ENCODE results near the gene ATG4B. TPM values are rescaled to one million over a fixed set of nuclear protein-coding genes. Genes with fewer than 3 reads are reported as not detected.
A peak's percentile ranks its signal among the peaks of the same experiment; 100 is the strongest.

Gene ATG4B
- total and polyA plus RNA-seq, 3 experiments from 2014 or later, result 56.1 to 80.2 (median 79.0) TPM

GRCh38 chr2:241608881-241609280 is 28.6 kb upstream of the ATG4B start:
- Mint-ChIP-seq H3K4me3 (peak overlapping the region; percentile 64 to 89 (median 73)), H3K27ac (peak overlapping the region; percentile 14 to 92 (median 50)), H3K27me3 (no peaks in the 10 kb centered on the region), H3K36me3 (peaks cover 0 to 17% (median 4%) of the 10 kb centered on the region in 3 donors), H3K9me3 (no peaks in the 10 kb centered on the region), H3K4me1 (peaks cover 12 to 21% (median 13%) of the 10 kb centered on the region in 3 donors)
- Histone ChIP-seq H3K4me3 (ENCODE audit: low read length) (no peak overlapping the region), H3K27me3 (ENCODE audit: insufficient read depth, low read length, poor library complexity, severe bottlenecking) (no peaks in the 10 kb centered on the region), H3K27ac (ENCODE audit: low read depth, low read length) (no peak overlapping the region), H3K4me1 (ENCODE audit: insufficient read depth, low read length) (peaks cover 18% of the 10 kb centered on the region), H3K36me3 (ENCODE audit: insufficient read depth, low read length) (peaks cover 7% of the 10 kb centered on the region), H3K9me3 (ENCODE audit: low read length) (no peaks in the 10 kb centered on the region)
- CTCF ChIA-PET, result interaction anchor here (1.1 kb wide), 1 partner anchor 9 kb away, joined by 3 read pairs; no protein-coding TSS in a partner anchor
- POLR2A ChIA-PET, result no interaction called here
- DNase-seq, result no peak

GRCh38 chr2:241609859-241610793 is 27.4 kb upstream of the ATG4B start:
- Histone ChIP-seq H3K4me1 (ENCODE audit: insufficient read depth, low read length) (peaks cover 18% of the 10 kb centered on the region), H3K27me3 (ENCODE audit: insufficient read depth, low read length, poor library complexity, severe bottlenecking) (no peaks in the 10 kb centered on the region), H3K36me3 (ENCODE audit: insufficient read depth, low read length) (peaks cover 7% of the 10 kb centered on the region), H3K9me3 (ENCODE audit: low read length) (no peaks in the 10 kb centered on the region), H3K27ac (ENCODE audit: low read depth, low read length) (peak overlapping the region; percentile 54), H3K4me3 (ENCODE audit: low read length) (peak overlapping the region; percentile 49)
- Mint-ChIP-seq H3K27me3 (no peaks in the 10 kb centered on the region), H3K4me1 (peaks cover 13 to 25% (median 14%) of the 10 kb centered on the region in 3 donors), H3K27ac (peak overlapping the region in 7 of 8 donors; percentile 29 to 89 (median 81)), H3K4me3 (peak overlapping the region; percentile 60 to 74 (median 71)), H3K36me3 (peaks cover 0 to 11% (median 4%) of the 10 kb centered on the region in 3 donors), H3K9me3 (no peaks in the 10 kb centered on the region)
- ChIA-PET CTCF (interaction anchor here (0.6 to 1.1 kb wide), 3 partner anchors 8 to 28 kb away, joined by 3 to 5 read pairs (median 3); no protein-coding TSS in a partner anchor), POLR2A (no interaction called here)
- DNase-seq, result peak; percentile 89 to 94 (median 91)

- Histone ChIP-seq H3K27ac (ENCODE audit: low read depth, low read length) (no peak overlapping the region), H3K9me3 (ENCODE audit: low read length) (no peaks in the 10 kb centered on the region), H3K4me1 (ENCODE audit: insufficient read depth, low read length) (peaks cover 18% of the 10 kb centered on the region), H3K4me3 (ENCODE audit: low read length) (no peak overlapping the region), H3K27me3 (ENCODE audit: insufficient read depth, low read length, poor library complexity, severe bottlenecking) (no peaks in the 10 kb centered on the region), H3K36me3 (ENCODE audit: insufficient read depth, low read length) (peaks cover 3% of the 10 kb centered on the region)
- H3K4me3 Mint-ChIP-seq, result peak overlapping the region in 5 of 7 donors; percentile 37 to 60 (median 50)
- peak overlapping the region in 5 of 8 donors; percentile 76 to 89 (median 79) for H3K27ac Mint-ChIP-seq
- H3K27me3 Mint-ChIP-seq, result no peaks in the 10 kb centered on the region
- ChIA-PET POLR2A (no interaction called here), CTCF (interaction anchor here (1.0 kb wide), 1 partner anchor 27 kb away, joined by 3 read pairs; no protein-coding TSS in a partner anchor)
- H3K9me3 Mint-ChIP-seq, result no peaks in the 10 kb centered on the region
- no peak for DNase-seq
- H3K4me1 Mint-ChIP-seq, result peaks cover 16 to 32% (median 17%) of the 10 kb centered on the region in 3 donors
- H3K36me3 Mint-ChIP-seq, result peaks cover 0 to 10% (median 4%) of the 10 kb centered on the region in 3 donors
Observed at GRCh38 chr2:241611062-241611461, 26.4 kb upstream of the ATG4B start.

- H3K9me3 ChIP-seq (ENCODE audit: low read length), result no peaks in the 10 kb centered on the region
- H3K4me1 Mint-ChIP-seq, result peaks cover 23 to 45% (median 27%) of the 10 kb centered on the region in 3 donors
- no peaks in the 10 kb centered on the region for H3K27me3 Mint-ChIP-seq
- ChIA-PET CTCF (no interaction called here), POLR2A (interaction anchor here (0.7 kb wide), 1 partner anchor 844 kb away, joined by 4 read pairs; no protein-coding TSS in a partner anchor)
- peak overlapping the region in 1 of 7 donors; percentile 8 for H3K4me3 Mint-ChIP-seq
- H3K36me3 Mint-ChIP-seq, result peaks cover 0 to 5% (median 2%) of the 10 kb centered on the region in 3 donors
- H3K36me3 ChIP-seq (ENCODE audit: insufficient read depth, low read length), result no peaks in the 10 kb centered on the region
- no peak overlapping the region for H3K27ac ChIP-seq (ENCODE audit: low read depth, low read length)
- no peak for DNase-seq
- H3K27me3 ChIP-seq (ENCODE audit: insufficient read depth, low read length, poor library complexity, severe bottlenecking), result no peaks in the 10 kb centered on the region
- peaks cover 25% of the 10 kb centered on the region for H3K4me1 ChIP-seq (ENCODE audit: insufficient read depth, low read length)
- H3K27ac Mint-ChIP-seq, result peak overlapping the region in 6 of 8 donors; percentile 19 to 96 (median 59)
- H3K9me3 Mint-ChIP-seq, result no peaks in the 10 kb centered on the region
- no peak overlapping the region for H3K4me3 ChIP-seq (ENCODE audit: low read length)
Observed at GRCh38 chr2:241612156-241613016, 25.1 kb upstream of the ATG4B start.

- H3K4me1 Mint-ChIP-seq, result peaks cover 31 to 53% (median 33%) of the 10 kb centered on the region in 3 donors
- H3K36me3 Mint-ChIP-seq, result peaks cover 0 to 7% (median 2%) of the 10 kb centered on the region in 3 donors
- POLR2A ChIA-PET, result interaction anchor here (0.7 kb wide), 1 partner anchor 845 kb away, joined by 4 read pairs; no protein-coding TSS in a partner anchor
- H3K27me3 Mint-ChIP-seq, result no peaks in the 10 kb centered on the region
- no peak overlapping the region for H3K4me3 ChIP-seq (ENCODE audit: low read length)
- H3K9me3 Mint-ChIP-seq, result no peaks in the 10 kb centered on the region
- no peaks in the 10 kb centered on the region for H3K9me3 ChIP-seq (ENCODE audit: low read length)
- H3K36me3 ChIP-seq (ENCODE audit: insufficient read depth, low read length), result no peaks in the 10 kb centered on the region
- CTCF ChIA-PET, result no interaction called here
- H3K27me3 ChIP-seq (ENCODE audit: insufficient read depth, low read length, poor library complexity, severe bottlenecking), result no peaks in the 10 kb centered on the region
- H3K4me1 ChIP-seq (ENCODE audit: insufficient read depth, low read length), result peaks cover 30% of the 10 kb centered on the region
- DNase-seq, result no peak
- H3K27ac ChIP-seq (ENCODE audit: low read depth, low read length), result no peak overlapping the region
- H3K27ac Mint-ChIP-seq, result peak overlapping the region in 1 of 8 donors; percentile 66
- no peak overlapping the region for H3K4me3 Mint-ChIP-seq
Observed at GRCh38 chr2:241613017-241613780, 24.3 kb upstream of the ATG4B start.

GRCh38 chr2:241615041-241615440 is 22.5 kb upstream of the ATG4B start:
- H3K27ac Mint-ChIP-seq, result peak overlapping the region in 1 of 8 donors; percentile 23

GRCh38 chr2:241615522-241616052 is 21.9 kb upstream of the ATG4B start:
- H3K4me3 Mint-ChIP-seq, result peak overlapping the region in 2 of 7 donors; percentile 12 to 54
- ChIA-PET POLR2A (no interaction called here), CTCF (no interaction called here)
- H3K4me1 Mint-ChIP-seq, result peaks cover 25 to 50% (median 26%) of the 10 kb centered on the region in 3 donors
- Histone ChIP-seq H3K27ac (ENCODE audit: low read depth, low read length) (no peak overlapping the region), H3K4me3 (ENCODE audit: low read length) (no peak overlapping the region), H3K4me1 (ENCODE audit: insufficient read depth, low read length) (peaks cover 17% of the 10 kb centered on the region), H3K9me3 (ENCODE audit: low read length) (no peaks in the 10 kb centered on the region), H3K36me3 (ENCODE audit: insufficient read depth, low read length) (no peaks in the 10 kb centered on the region), H3K27me3 (ENCODE audit: insufficient read depth, low read length, poor library complexity, severe bottlenecking) (no peaks in the 10 kb centered on the region)
- no peaks in the 10 kb centered on the region for H3K9me3 Mint-ChIP-seq
- peaks cover 0 to 7% (median 0%) of the 10 kb centered on the region in 3 donors for H3K36me3 Mint-ChIP-seq
- no peaks in the 10 kb centered on the region for H3K27me3 Mint-ChIP-seq
- DNase-seq, result no peak
- peak overlapping the region in 3 of 8 donors; percentile 32 to 54 (median 51) for H3K27ac Mint-ChIP-seq

More at GRCh38 chr2:241615041-241615440, 22.5 kb upstream of the ATG4B start:
- no peak overlapping the region for H3K27ac ChIP-seq (ENCODE audit: low read depth, low read length)
- H3K4me3 ChIP-seq (ENCODE audit: low read length), result no peak overlapping the region
- Mint-ChIP-seq H3K4me3 (peak overlapping the region in 2 of 7 donors; percentile 36 to 74), H3K4me1 (peaks cover 23 to 52% (median 26%) of the 10 kb centered on the region in 3 donors), H3K27me3 (no peaks in the 10 kb centered on the region), H3K9me3 (no peaks in the 10 kb centered on the region), H3K36me3 (peaks cover 0 to 7% (median 0%) of the 10 kb centered on the region in 3 donors)
- POLR2A ChIA-PET, result interaction anchor here (0.5 kb wide), 1 partner anchor 211 kb away, joined by 3 read pairs; no protein-coding TSS in a partner anchor
- peaks cover 19% of the 10 kb centered on the region for H3K4me1 ChIP-seq (ENCODE audit: insufficient read depth, low read length)
- no peak for DNase-seq
- H3K27me3 ChIP-seq (ENCODE audit: insufficient read depth, low read length, poor library complexity, severe bottlenecking), result no peaks in the 10 kb centered on the region
- CTCF ChIA-PET, result no interaction called here
- no peaks in the 10 kb centered on the region for H3K36me3 ChIP-seq (ENCODE audit: insufficient read depth, low read length)
- H3K9me3 ChIP-seq (ENCODE audit: low read length), result no peaks in the 10 kb centered on the region

All from CD8-positive, alpha-beta memory T cell (primary cell).